ENCODE measurements around the gene GPATCH2L. TPM values are rescaled to one million over a fixed set of nuclear protein-coding genes. Genes with fewer than 3 reads are reported as not detected.

GPATCH2L gene
- total RNA-seq, 1 experiment from 2014 or later, result 40.1 TPM

DNA sequence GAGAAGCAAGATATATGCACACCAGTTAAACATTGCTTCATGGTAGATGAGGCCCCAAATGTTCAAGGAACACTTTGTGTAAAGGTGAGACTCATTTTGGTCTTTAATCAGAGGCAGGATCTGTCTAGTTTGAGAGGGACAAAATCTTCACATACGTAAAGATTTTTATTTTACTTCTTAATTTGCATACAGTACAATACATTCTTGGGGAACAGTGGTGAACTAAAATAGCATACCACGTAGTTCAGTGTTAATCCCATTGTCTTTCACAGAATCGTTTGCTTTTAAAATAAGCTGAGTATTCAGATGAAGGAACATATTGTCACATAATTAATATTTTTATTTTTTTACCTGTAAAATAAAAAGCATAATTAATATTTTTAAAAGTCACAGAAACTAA, 43.3 kb downstream of the GPATCH2L start:
- no peak for DNase-seq (ENCODE audit: extremely low read depth, low read depth)

DNA sequence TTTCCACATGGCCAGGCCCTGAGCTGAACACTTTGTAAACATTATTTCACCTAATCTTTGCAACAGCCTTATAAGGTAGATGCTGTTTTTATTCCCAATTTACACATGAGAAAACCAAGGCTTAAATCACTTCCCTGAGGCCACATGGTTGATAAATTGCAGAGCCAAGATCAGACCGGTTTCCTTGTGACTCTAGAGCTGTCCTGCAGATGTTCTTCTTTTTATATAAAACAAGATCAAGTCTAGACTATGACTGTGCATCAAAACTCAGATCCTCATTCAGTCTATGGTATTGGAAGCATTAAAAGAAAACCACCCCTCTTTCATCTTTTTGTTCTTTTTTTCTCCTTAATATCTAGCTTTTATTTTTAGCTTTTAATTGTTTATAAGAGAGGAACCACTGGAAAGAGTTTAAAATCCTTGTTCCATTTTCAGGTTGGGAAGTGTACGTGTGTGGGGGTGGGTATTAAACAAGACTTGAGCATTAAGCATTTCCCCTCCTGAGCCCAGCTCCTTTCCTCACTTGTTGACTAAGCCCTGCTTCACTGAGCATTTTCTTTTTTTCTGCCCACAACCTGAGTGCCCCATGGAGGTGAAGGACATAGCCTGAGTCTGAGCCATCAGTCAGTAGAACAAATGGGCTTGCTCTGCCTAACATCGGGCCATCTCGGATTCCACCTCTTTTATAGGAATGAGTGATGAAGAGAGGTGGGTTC, 45.4 kb downstream of the GPATCH2L start:
- DNase-seq (ENCODE audit: extremely low read depth, low read depth), result no peak

DNA sequence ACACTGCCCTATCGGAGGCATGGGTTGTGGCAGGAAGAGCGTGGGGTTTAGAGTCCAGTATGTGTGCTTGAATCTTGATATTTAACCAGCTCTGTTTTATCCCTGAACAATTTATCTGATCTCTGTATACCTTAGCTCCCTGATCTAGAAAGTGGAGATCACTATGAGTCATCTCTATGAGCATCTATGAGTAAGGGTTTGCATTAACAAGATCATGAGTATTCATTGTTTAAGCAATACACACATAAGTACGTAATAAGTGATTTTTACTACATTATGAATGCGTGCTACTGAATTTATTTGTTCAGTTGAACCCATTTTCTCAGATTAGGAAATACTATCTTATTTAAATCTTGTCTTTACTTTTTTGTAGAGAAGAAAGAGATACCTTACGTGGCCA, 49.4 kb downstream of the GPATCH2L start:
- no peak for DNase-seq (ENCODE audit: extremely low read depth, low read depth)

DNA sequence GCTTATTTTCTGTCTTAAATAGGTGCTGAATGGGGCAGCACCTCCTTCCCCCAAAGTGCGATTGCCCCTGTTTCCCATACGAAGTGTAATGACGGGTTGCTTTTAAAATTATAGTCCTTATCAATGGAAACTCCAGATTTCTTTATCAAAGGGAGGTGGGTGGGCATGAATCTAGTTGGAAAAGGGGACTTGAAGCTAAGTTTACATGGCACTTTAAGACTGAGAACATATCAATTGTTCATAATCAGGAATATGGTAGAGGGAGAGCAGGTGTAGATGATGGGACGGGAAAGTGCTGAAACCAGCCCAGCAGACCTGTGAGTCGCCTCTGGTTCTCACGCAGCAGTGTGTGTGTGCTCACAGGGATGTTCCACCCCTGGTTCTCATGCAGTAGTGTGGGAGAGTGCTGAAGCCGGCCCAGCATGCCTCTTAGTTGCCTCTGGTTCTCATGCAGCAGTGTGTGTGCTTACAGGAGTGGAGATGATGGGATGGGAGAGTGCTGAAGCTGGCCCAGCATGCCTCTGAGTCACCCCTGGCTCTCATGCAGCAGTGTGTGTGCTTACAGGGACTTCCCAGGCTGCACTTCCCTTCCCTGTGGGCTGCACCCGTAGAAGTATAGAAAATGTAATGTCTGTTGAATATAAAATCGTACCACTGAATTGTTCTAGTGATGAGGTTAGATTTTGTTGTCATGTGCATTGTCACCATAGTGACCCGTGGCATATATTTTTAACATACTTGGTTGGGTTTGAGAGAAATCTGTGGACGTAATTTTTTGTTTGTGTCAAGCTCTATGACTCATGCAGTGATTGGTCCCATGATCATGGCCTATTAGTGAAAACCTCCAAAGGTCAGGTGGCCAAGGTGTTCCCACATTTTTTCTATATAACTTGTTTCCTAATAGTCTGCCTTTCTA, 51.6 kb downstream of the GPATCH2L start:
- DNase-seq (ENCODE audit: extremely low read depth, low read depth), result no peak

DNA sequence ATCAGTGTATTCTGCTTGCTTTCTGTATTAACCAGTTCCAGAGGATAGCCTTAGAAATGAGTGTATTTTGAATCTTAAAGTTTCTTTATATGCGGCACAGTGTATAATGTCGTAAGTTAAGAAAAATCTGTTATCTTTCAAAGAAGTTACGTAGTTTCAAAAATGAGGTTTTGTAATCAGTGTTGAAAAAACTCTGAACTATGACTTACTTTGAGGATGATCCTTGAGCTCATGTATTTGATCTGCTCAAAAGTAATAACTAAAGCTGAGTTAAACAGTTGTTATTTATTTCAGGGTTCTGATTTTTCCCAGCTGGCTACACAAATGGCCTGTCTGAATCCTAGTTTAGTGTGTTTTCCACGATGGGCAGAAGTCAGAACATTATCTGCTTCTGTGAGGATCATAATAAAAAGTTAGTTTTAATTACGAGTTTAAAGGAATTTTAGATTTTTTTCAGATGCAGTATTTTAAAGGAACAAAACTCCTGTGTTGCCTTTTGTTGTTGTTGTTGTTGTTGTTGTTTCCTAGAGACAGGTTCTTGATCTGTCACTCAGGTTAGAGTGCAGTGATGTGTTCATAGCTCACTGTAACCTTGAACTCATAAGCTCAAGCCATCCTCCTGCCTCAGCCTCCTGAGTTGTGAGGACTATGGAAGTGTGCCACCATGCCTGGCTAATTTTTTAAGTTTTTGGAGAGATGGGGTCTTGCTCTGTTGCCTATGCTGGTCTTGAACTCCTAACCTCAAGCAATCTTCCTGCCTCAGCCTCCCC, 52.9 kb downstream of the GPATCH2L start:
- no peak for DNase-seq (ENCODE audit: extremely low read depth, low read depth)

DNA sequence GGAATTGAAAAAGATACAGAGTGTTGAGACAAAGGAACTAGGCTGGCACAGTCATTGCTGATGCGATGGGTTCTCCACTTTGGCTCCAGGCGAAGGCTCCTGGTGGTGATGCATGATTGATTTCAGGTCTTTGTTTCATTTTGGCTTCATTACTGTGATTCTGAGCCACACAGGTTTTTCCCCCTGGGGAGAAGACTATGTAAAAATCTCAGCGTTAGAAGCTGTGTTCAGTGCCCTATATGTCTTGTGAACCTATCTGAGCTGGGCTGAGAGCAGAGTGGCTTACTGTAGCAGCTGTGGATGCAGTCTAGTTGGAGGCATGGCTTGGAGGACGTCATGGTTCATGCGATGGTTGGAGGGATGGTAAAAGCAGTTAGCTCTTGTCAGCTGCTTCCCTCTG, 54.0 kb downstream of the GPATCH2L start:
- no peak for DNase-seq (ENCODE audit: extremely low read depth, low read depth)

DNA sequence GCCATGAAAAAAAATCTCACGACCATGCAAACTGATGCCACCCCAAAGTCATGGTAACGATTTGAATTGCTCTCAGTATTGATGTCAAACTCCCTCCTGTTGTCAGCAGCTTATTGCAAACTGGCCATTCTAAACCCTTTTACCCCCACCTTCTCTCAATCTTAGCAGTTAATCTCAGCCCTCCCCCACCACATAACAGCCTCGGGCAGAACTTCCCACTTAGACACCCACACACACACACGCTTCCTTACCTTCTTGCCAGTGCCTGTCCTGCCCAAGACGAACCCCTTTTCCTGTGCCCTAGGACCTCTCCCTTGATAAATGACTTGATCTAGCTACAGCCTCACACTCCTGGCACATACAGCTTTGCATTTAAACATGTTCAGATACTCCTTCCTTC, 56.6 kb downstream of the GPATCH2L start:
- no peak for DNase-seq (ENCODE audit: extremely low read depth, low read depth)

DNA sequence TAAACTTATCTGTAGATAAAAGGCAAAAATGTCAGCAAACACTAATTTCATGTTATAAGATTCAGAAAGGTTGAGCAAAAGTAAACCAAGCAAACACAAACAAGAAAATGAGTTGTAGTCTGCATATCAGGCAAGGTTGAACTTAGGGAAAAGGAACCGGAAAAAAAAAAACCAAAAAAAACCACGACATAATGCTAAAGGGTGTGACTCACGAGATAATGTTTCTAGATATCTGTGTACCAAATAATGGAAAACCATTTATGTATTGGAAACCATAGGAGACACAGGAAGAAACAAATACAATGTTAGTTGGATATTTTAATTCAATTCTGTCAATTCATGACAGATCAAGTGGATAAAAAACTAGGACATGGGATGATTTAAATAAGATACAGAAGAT, 60.5 kb downstream of the GPATCH2L start:
- no peak for DNase-seq (ENCODE audit: extremely low read depth, low read depth)

DNA sequence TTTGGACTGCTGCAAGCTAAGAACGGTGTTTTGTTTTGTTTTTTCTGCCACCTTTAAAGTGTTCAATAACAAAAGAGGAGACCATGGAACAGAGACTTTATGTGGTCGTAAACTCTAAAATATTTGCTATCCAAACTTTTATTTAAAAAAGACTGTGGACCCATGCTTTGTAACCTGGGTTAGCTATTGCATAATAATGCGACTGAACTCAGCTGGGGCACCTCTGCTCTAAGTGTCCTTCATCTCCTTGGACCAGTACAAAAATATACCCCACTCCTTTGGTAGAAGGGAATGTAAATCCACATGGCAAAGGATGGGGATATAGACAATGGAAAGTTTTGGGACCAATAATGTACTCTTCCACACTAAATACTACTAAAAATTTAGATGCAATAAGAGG, 65.5 kb downstream of the GPATCH2L start:
- no peak for DNase-seq (ENCODE audit: extremely low read depth, low read depth)

DNA sequence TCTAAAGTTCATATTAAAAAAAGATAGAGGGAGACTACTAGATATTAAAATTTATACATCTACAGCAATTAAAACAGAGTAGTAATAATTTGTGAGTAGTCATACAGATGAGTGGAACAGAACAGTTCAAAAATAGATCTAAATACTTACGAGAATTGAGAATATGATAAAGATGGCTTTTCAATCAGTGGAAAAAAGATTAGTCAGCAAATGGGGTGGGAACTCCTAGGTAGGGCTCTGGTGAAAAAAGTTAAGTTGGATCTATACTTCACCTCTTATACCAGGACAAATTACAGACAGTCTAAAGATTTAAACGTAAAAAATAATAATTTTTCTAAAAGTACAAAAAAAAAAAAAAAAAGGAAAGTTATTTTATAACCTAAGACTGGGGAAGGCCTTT, 66.9 kb downstream of the GPATCH2L start:
- no peak for DNase-seq (ENCODE audit: extremely low read depth, low read depth)

DNA sequence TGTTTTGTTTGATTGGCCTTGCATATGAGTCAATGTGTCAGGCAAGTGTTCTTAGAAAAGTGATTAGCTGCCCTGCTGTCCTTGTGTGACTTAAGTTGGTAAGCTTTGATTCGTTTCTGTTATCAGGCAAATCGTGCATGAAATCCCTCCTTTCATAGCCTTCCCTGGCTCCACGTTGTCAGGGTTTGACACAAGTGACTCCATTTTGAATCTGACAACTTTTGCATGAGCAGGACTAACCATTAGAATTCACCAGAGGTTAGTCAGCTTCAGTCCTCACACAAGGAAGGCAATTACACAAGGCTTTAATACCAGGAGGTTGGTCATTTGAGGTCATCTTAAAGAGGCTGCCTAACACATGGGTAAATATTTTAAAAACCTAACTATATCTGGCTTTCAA, 68.2 kb downstream of the GPATCH2L start:
- no peak for DNase-seq (ENCODE audit: extremely low read depth, low read depth)

DNA sequence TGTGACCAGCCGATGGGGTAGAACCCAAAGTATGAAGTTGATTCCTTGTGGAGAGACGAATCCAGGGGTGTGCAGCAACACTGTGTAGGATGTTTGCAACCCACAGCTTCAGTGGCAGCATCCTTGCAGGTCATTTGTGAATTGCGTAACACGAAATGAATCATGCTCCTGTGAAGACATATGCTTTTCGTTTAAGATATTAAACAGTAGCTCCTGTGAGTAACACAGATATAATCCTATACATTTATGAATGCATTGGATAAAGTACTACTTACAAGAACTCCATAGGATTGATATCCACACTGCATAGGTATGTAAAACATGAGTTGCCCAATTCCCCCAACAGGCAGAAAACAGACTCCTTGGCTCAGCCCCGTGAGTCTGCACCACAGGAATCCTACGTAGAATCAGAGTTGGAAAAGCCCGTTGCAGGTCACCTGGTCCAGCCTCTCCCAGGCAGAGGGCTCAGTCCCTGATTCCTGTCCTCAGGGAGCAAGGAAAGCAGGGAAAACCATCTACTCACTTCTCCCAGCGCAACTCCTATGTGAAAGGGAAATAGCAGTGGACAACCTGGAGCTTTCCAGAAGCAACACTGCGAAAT, 75.8 kb downstream of the GPATCH2L start:
- peak; percentile 5 for DNase-seq (ENCODE audit: extremely low read depth, low read depth)

DNA sequence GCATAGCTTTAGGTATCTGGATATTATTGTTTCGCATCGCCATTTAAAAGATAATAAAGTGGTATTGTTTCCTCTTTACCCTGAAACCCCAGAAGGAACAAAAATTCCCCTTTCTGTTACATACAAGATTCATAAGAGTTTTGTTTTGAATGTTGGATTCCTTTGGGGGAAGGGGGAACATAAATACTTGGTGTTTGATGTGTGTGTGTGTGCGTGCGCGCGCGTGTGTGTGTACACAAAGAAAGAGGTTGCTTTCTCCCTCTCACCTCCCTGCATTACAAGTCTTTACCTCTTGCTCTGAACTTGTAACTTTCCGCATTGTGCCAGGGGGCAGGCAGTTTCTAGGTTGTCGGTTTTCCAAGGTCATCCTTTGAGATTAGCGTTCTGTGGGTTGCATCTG, 76.4 kb downstream of the GPATCH2L start:
- DNase-seq (ENCODE audit: extremely low read depth, low read depth), result no peak

DNA sequence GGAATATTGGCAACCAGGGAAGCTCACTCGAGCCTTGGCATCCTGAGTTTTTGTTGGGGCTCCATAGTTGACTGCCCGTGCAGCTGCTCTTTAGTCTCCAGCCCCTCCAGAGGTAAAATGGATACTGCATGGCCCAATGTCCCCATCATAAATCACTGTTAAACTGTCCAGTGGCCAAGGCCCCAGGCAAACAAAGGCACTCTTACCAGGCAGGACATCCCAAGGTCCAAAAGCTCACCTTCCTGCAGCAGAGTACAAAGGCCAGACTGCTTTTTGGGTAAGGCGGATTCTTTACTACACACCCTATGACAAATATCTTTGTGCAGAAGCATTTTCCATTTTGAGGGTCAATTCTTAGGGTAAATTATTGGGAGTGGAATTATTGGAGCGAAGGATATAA, 81.1 kb downstream of the GPATCH2L start:
- DNase-seq (ENCODE audit: extremely low read depth, low read depth), result no peak

DNA sequence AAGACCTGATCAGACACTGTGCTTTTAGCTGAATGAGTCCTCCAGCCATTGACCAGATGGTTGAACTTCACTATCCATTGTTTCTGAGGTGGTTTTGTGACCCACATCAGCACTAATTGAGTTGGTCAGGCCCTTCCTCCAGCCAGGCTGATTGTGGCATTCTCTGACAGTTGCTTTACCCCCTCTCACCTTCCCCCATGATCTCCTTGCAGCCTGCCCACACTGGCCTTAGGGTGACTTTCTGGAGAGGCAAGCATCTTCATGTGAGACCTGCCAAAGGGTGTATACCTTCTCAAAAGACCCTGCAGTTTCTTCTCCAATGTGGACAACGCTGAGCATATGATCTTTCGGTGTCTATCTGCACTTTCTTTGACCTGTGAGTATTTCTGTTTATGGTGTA, 83.9 kb downstream of the GPATCH2L start:
- no peak for DNase-seq (ENCODE audit: extremely low read depth, low read depth)

DNA sequence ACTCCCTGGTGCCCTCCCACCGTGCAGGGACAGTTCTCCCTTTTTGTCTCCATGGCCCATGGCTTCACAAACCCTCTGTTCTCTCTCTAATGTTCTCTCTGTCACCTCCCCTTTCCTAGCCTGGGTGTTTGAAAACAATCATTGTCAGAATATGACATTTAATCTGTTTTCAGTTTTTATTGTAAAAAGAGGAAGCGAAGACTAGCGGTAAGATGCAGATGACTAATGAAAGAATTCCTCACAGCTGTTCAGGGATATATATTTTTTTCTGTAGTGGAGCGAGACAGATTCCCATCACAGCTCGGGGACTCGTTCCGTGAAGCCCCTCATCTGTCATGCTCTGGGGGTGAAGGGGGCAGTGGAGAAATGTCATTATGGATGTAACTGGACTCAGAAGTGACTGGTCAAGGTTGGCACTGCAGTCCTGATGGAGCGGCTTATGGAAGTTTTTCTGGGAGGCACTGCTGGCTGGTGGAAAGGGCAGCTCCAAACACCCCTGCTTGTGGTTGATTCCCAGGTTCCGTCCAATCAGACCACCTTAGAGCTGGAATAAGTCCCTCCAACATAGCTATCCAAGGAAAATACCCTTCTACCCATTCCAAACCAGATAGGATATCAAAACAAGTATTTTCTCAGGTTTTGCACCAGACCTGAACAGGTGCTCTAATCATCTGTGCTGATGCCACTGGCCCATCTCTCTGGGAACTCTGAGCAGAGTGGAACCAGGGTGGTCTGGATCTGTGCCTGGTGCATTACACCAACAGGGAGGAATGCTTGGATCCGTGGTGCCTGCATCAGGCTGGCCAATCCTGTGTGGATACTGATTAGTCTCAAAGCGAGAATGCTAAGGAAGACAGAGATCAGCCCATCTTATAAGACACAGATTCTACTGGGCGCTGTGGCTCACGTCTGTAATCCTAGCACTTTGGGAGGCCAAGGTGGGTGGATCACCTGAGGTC, 84.7 kb downstream of the GPATCH2L start:
- DNase-seq (ENCODE audit: extremely low read depth, low read depth), result no peak

DNA sequence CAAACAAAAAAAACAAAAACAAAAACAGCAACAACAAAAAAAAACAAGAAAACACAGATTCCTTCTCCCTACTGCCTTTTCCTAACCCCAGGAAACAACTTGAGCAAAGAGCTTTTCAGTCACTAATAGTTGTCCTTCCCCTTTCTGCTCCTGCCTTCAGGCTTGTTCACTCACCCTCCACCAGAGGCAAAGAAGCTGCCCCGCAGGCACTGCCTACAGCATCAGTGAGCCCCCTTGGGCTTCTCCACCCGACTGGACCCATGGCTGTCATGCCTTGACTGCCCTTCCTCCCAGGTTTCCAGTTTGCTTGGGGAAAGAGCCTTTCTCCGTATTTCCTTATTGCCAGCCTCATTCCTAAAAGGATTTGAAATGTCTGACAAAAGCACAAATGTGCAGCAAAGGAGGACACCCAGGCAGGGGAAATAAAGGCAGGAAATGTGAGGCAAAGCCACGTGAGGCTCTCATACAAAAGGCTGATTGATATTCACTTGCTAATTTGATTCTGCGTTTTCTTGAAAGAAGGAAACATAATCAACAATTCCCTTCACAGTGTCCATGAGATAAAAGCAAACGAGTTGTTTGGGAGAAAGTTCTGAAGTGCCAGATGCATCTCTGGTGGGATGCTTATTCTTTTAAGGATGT, 85.7 kb downstream of the GPATCH2L start:
- DNase-seq (ENCODE audit: extremely low read depth, low read depth), result no peak

DNA sequence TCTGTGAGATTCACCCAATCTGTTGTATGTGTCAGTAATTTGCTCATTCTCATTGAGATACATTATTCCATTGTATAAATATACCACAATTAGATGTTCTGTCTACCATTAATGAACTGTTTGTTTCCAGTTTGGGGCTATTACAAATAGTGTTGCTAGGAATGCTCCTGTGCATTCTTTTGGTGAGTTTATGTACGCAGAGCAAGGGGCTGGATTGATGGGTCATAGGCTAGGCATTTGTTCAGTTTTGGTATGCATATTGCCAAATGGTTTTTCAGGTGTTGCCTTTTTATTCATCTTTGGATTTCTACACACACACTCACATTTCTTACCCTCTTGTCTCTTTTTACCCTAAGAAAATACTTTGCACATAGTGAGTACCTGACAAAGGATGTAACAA, 93.4 kb downstream of the GPATCH2L start:
- DNase-seq (ENCODE audit: extremely low read depth, low read depth), result no peak

DNA sequence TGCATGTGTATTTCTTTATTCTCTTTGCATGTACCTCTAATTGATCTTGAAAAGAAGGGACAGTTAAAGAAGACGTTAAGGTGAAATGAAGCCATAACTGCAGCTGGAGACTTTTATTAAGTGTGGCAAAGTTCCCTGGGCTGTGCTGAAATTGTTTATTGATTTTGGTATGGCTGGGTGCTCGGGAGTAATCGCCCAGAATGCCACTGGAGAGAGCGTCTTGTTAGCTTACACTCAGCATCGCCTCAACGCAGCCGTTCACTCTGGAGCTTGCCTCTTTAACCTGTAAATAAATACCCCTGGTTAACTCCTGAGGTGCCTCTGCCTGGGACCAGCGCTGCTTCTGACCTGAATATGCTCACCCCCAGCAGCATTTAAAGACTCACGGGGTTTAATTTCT, 98.6 kb downstream of the GPATCH2L start:
- no peak for DNase-seq (ENCODE audit: extremely low read depth, low read depth)

Measured in NCI-H460 (cell line).